GM13976 (cell line): ENCODE measurements around the gene NTS.

Experiments used
- DNase-seq: peaks from one replicate; pipeline ENCODE4 v3.0.0; 2012; ENCODE audit warnings: low spot score
- in situ Hi-C: fragments of 300-500 bp; cut with MboI; formaldehyde crosslinking; loops from one replicate; pipeline ENCODE4 v1.12.0; 2022; ENCODE audit warnings: low sequenced_read_pairs, mixed read lengths, inconsistent platforms; ENCODE audit not compliant: unreplicated experiment
- TF ChIP-seq, protein P1 (sequence below): IDR thresholded peaks from 2 replicates; pipeline ENCODE4 v1.5.1; 2012; ENCODE audit warnings: borderline replicate concordance, mild to moderate bottlenecking; ENCODE audit not compliant: insufficient read depth; ENCODE audit errors: extremely low read depth, missing control alignments, control extremely low read depth

Gene NTS

DNA sequence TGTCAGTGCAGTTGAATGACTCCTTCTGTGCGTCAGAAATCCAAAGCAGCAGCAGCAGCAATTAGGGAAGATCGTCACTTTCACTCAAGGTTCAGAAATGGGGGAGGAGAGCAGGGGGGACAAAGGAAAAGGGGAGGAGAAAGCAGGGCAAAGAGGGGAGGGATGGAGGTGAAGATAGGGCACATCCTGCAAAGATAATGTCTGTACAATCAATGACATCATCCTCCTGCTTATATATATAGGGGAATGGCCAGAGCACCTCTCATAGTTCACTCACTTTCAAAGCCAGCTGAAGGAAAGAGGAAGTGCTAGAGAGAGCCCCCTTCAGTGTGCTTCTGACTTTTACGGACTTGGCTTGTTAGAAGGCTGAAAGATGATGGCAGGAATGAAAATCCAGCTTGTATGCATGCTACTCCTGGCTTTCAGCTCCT lies at the start of gene NTS:
NTS (plus strand) TSS at position 265 of the 431 bp plus-strand sequence; CDS start at position 374, 109 bp downstream.
- TF ChIP-seq, protein P1, sequence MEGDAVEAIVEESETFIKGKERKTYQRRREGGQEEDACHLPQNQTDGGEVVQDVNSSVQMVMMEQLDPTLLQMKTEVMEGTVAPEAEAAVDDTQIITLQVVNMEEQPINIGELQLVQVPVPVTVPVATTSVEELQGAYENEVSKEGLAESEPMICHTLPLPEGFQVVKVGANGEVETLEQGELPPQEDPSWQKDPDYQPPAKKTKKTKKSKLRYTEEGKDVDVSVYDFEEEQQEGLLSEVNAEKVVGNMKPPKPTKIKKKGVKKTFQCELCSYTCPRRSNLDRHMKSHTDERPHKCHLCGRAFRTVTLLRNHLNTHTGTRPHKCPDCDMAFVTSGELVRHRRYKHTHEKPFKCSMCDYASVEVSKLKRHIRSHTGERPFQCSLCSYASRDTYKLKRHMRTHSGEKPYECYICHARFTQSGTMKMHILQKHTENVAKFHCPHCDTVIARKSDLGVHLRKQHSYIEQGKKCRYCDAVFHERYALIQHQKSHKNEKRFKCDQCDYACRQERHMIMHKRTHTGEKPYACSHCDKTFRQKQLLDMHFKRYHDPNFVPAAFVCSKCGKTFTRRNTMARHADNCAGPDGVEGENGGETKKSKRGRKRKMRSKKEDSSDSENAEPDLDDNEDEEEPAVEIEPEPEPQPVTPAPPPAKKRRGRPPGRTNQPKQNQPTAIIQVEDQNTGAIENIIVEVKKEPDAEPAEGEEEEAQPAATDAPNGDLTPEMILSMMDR, result no peak
- no peak for DNase-seq
- in situ Hi-C loops, result loop anchor here (25.0 kb wide), 1 partner anchor 387 kb away; no protein-coding TSS in a partner anchor

DNA sequence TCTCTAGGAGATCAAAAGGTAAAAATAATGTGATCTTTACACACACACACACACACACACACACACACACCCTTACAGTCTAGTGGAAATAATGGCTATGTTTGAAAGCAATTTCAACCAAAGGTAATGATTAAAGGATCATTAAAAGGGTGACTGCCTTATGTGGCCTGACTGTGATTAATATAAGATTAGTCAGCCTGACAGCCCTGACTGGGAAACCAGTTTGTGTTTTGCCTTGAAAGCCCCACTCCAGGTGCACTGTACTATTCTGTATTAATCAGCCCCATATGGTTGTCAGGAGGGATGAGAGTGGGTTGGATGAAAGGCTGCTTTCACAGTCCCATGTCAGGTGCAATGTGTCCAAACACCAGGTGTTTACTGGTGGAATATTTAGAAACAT lies 48.3 kb upstream of the NTS start:
- DNase-seq, result no peak
- in situ Hi-C loops, result no loop called here
- TF ChIP-seq, protein P1, result no peak

- in situ Hi-C loops, result no loop called here
- TF ChIP-seq, protein P1, result no peak
- DNase-seq, result no peak
These were observed 45.5 kb upstream of the NTS start for GRCh38 chr12:85828576-85828975.

GRCh38 chr12:85829391-85829790 lies 44.7 kb upstream of the NTS start:
- DNase-seq, result no peak
- in situ Hi-C loops, result no loop called here
- TF ChIP-seq, protein P1, result no peak

GRCh38 chr12:85831327-85831990 lies 42.6 kb upstream of the NTS start:
- no peak for DNase-seq
- TF ChIP-seq, protein P1, result no peak
- in situ Hi-C loops, result no loop called here

DNA sequence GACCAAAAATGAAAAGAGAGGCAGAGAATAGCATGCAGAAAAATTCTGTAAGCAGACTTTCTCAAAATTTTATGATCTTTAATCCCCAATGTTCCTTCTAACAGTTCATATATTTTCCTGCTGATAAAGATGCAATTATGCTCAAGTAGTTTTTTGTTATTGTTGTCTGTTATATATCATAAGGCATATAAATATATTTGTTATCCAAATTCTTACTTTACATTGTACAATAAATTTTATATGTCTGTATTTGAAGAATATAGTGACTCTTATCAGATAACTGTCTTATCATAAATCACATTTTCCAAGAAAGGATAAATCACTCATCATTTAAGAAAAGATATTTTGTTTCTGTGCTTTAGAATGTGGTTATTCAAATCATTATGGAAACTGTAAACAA lies 40.5 kb upstream of the NTS start:
- no peak for DNase-seq
- in situ Hi-C loops, result no loop called here
- TF ChIP-seq, protein P1, result no peak
